GM23338 (cell line): ENCODE data around the gene ETNPPL. TPM values are rescaled to one million over a fixed set of nuclear protein-coding genes. Genes with fewer than 3 reads are reported as not detected.
A peak's percentile ranks its signal among the peaks of the same experiment; 100 is the strongest.

Source experiments
- ATAC-seq: fragments of 200-7000 bp; cut with Tn5 transposase; 3 replicates; pipeline ENCODE4 v1.9.1; 2020
- DNase-seq: peaks from one replicate; pipeline ENCODE4 v3.0.0-alpha.2; 2015; ENCODE audit warnings: low spot score
- H2AFZ ChIP-seq: fragments of 200-600 bp; sonication (generic); 2 replicates; pipeline ENCODE4 v1.8.0; 2016; ENCODE audit warnings: antibody characterized with exemption, mild to moderate bottlenecking, moderate library complexity
- H3F3A ChIP-seq: fragments of 200-600 bp; sonication (generic); replicated peaks from 2 replicates; pipeline ENCODE4 v1.8.0; 2017; ENCODE audit warnings: antibody characterized with exemption, mixed run types, low read depth
- H3K27ac ChIP-seq: fragments of 200-600 bp; sonication (generic); 2 replicates; pipeline ENCODE4 v1.6.1; 2016; ENCODE audit warnings: low read depth
- H3K27me3 ChIP-seq: fragments of 200-600 bp; sonication (generic); 2 replicates; pipeline ENCODE4 v1.8.0; 2016; ENCODE audit warnings: mild to moderate bottlenecking, mixed run types, moderate library complexity; ENCODE audit not compliant: insufficient read depth
- H3K36me3 ChIP-seq: fragments of 200-600 bp; sonication (generic); 2 replicates; pipeline ENCODE4 v1.8.0; 2016; ENCODE audit warnings: mild to moderate bottlenecking; ENCODE audit not compliant: insufficient read depth
- H3K4me1 ChIP-seq: fragments of 200-600 bp; sonication (generic); 2 replicates; pipeline ENCODE4 v1.8.0; 2016; ENCODE audit warnings: mild to moderate bottlenecking, moderate library complexity; ENCODE audit not compliant: insufficient read depth
- H3K4me2 ChIP-seq: fragments of 200-600 bp; sonication (generic); 2 replicates; pipeline ENCODE4 v1.7.1; 2017; ENCODE audit warnings: mixed run types
- H3K4me3 ChIP-seq: fragments of 200-600 bp; sonication (generic); 2 replicates; pipeline ENCODE4 v1.6.1; 2016; ENCODE audit warnings: mixed run types
- H3K79me2 ChIP-seq: fragments of 200-600 bp; sonication (generic); replicated peaks from 2 replicates; pipeline ENCODE4 v1.8.0; 2017; ENCODE audit warnings: mild to moderate bottlenecking; ENCODE audit not compliant: insufficient read depth
- H3K9me2 ChIP-seq: fragments of 200-600 bp; sonication (generic); 2 replicates; pipeline ENCODE4 v1.8.0; 2017; ENCODE audit not compliant: insufficient read depth
- H4K20me1 ChIP-seq: fragments of 200-600 bp; sonication (generic); replicated peaks from 2 replicates; pipeline ENCODE4 v1.8.0; 2017; ENCODE audit warnings: mild to moderate bottlenecking; ENCODE audit not compliant: insufficient read depth
- H3K27ac Mint-ChIP-seq: 2 replicates; pipeline ENCODE4 v1.8.0; 2020; ENCODE audit warnings: inconsistent platforms, mild to moderate bottlenecking, moderate library complexity, mixed read lengths
- H3K27me3 Mint-ChIP-seq: 3 replicates; pipeline ENCODE4 v1.8.0; 2022; ENCODE audit warnings: low read depth, mild to moderate bottlenecking, moderate library complexity, mixed read lengths, inconsistent platforms; ENCODE audit not compliant: insufficient read depth, poor library complexity
- H3K36me3 Mint-ChIP-seq: 3 replicates; pipeline ENCODE4 v1.8.0; 2021; ENCODE audit warnings: low read depth, mild to moderate bottlenecking, inconsistent platforms, moderate library complexity, mixed read lengths
- H3K4me1 Mint-ChIP-seq: 3 replicates; pipeline ENCODE4 v1.8.0; 2020; ENCODE audit warnings: mild to moderate bottlenecking, inconsistent platforms, mixed read lengths
- H3K4me3 Mint-ChIP-seq: 3 replicates; pipeline ENCODE4 v1.8.0; 2021; ENCODE audit warnings: moderate library complexity, mild to moderate bottlenecking, inconsistent platforms, mixed read lengths
- H3K9me3 Mint-ChIP-seq: 3 replicates; pipeline ENCODE4 v1.8.0; 2020; ENCODE audit warnings: moderate library complexity, mild to moderate bottlenecking, inconsistent platforms, mixed read lengths
- CREB1 ChIP-seq: fragments of 250-450 bp; sonication (Bioruptor Pico); IDR thresholded peaks from 2 replicates; pipeline ENCODE4 v1.5.0; 2020; ENCODE audit warnings: low read depth, mild to moderate bottlenecking, moderate library complexity
- CTCF ChIP-seq, 2 experiments: fragments of 200-600 bp in 1 of 2; sonication (generic) in 1 of 2; conservative IDR thresholded peaks; 2 replicates each; pipeline versions ENCODE4 v1.5.1 to v1.6.1; 2016 to 2017; ENCODE audit warnings: antibody characterized with exemption in 2 of 2, low read depth in 2 of 2, mild to moderate bottlenecking in 2 of 2, moderate library complexity in 1 of 2
- EZH2 ChIP-seq: fragments of 200-600 bp; sonication (generic); IDR thresholded peaks from one replicate; pipeline ENCODE4 v1.8.0; 2017; ENCODE audit warnings: antibody characterized with exemption, mild to moderate bottlenecking, low read depth; ENCODE audit not compliant: unreplicated experiment
- EZH2phosphoT487 ChIP-seq: fragments of 200-600 bp; sonication (generic); IDR thresholded peaks from one replicate; pipeline ENCODE4 v1.8.1; 2018; ENCODE audit warnings: antibody characterized with exemption; ENCODE audit not compliant: unreplicated experiment
- JUNB ChIP-seq: IDR thresholded peaks from one replicate; pipeline ENCODE4 v1.6.1; 2016; ENCODE audit warnings: antibody characterized with exemption; ENCODE audit not compliant: unreplicated experiment
- NANOG ChIP-seq: IDR thresholded peaks from 2 replicates; pipeline ENCODE4 v1.6.1; 2016; ENCODE audit warnings: antibody characterized with exemption, borderline replicate concordance
- POLR2AphosphoS5 ChIP-seq: IDR thresholded peaks from 2 replicates; pipeline ENCODE4 v1.6.1; 2016; ENCODE audit warnings: antibody characterized with exemption, low read depth
- REST ChIP-seq: IDR thresholded peaks from one replicate; pipeline ENCODE4 v1.6.1; 2018; ENCODE audit warnings: antibody characterized with exemption; ENCODE audit not compliant: unreplicated experiment
- STAT1 ChIP-seq: IDR thresholded peaks from one replicate; pipeline ENCODE4 v1.6.1; 2016; ENCODE audit warnings: antibody characterized with exemption; ENCODE audit not compliant: unreplicated experiment
- ZNF331 ChIP-seq: fragments of 250-450 bp; sonication (Bioruptor Pico); IDR thresholded peaks from 2 replicates; pipeline ENCODE4 v1.5.0; 2020; ENCODE audit warnings: low read depth, mild to moderate bottlenecking, moderate library complexity
- ZNF462 ChIP-seq: fragments of 250-450 bp; sonication (Bioruptor Pico); IDR thresholded peaks from 2 replicates; pipeline ENCODE4 v1.5.0; 2020; ENCODE audit warnings: mild to moderate bottlenecking, moderate library complexity
- polyA plus RNA-seq: library from polyadenylated mRNA; unstranded; fragments of >200 nt; fragmentation: Nextera tagmentation; extraction: Ambion mirVana; gene quantifications from 2 replicates; pipeline ENCODE4 v1.2.1, GENCODE V29; 2016
- total RNA-seq: library from RNA; depleted of rRNA; stranded (reverse); fragments of >200 nt; shearing (Covaris generic); gene quantifications from 2 replicates; pipeline ENCODE4 v1.2.3, GENCODE V29; 2014

Gene ETNPPL
- total and polyA plus RNA-seq, 2 experiments from 2014 or later, result 1.2 to 1.5 TPM

- no peak for TF ChIP-seq CTCF (conservative IDR thresholded peaks at IDR 0.05; ENCODE audit: low read depth in 2 of 2)
- no peak for TF ChIP-seq ZNF462 (CRISPR knock-in tag)
- TF ChIP-seq STAT1, result no peak
- no peak for TF ChIP-seq JUNB
These were observed 62.6 kb downstream of the ETNPPL start (continued) for GRCh38 chr4:108700081-108700757.

DNA sequence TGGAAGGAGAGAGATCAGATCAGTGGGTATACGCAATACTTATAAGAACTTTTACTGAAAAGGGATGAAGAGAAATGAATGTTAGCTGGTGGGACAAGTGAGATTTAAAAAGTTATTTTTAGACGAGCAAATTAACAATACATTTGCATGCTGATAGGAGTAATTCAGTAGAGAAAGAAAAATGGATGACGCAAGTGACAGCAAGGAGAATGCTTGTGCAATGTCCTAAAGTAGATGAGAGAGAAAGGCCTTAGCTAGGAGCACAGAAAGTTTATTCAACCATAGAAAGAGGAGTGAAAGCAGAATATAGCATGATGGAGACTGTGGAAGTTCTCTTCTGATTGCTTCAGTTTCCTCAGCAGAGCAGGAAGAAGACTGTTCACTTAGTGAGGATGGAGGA is 66.7 kb downstream of the ETNPPL start:
- ATAC-seq (no peak), DNase-seq (no peak)
- no peaks in the 10 kb centered on the region for H4K20me1 ChIP-seq
- H3K27ac Mint-ChIP-seq, result no peak overlapping the region
- no peak overlapping the region for H3K27ac ChIP-seq
- H3K27me3 ChIP-seq, result no peaks in the 10 kb centered on the region
- H3K4me2 ChIP-seq, result peak overlapping the region; percentile 13; the same call in 1 of the 2 replicates
- H2AFZ ChIP-seq, result peak overlapping the region; percentile 61
- H3K9me2 ChIP-seq, result 0 out of 2 replicates have a peak, but pooled peaks cover 5% of the 10 kb centered on the region
- H3F3A ChIP-seq, result no peaks in the 10 kb centered on the region
- H3K4me3 Mint-ChIP-seq, result no peak overlapping the region
- no peaks in the 10 kb centered on the region for H3K36me3 Mint-ChIP-seq
- H3K79me2 ChIP-seq, result no peaks in the 10 kb centered on the region
- H3K4me3 ChIP-seq, result no peak overlapping the region
- no peaks in the 10 kb centered on the region for H3K27me3 Mint-ChIP-seq
- no peaks in the 10 kb centered on the region for H3K9me3 Mint-ChIP-seq
- H3K36me3 ChIP-seq, result no peaks in the 10 kb centered on the region
- 0 out of 2 replicates have a peak, but pooled peaks cover 10% of the 10 kb centered on the region for H3K4me1 ChIP-seq
- no peaks in the 10 kb centered on the region for H3K4me1 Mint-ChIP-seq
- TF ChIP-seq POLR2AphosphoS5 (no peak), ZNF331 (CRISPR knock-in tag) (no peak), REST (no peak), NANOG (no peak), EZH2 (no peak), CREB1 (no peak), CTCF (conservative IDR thresholded peaks at IDR 0.05; ENCODE audit: low read depth in 2 of 2) (no peak), EZH2phosphoT487 (no peak)
